OCI-LY7 (cell line): Measurements from ENCODE around the gene SOX21. TPM values are rescaled to one million over a fixed set of nuclear protein-coding genes. Genes with fewer than 3 reads are reported as not detected.

ENCODE experiments used
- BruUV-seq: library from RNA; stranded (reverse); fragments of 400-500 nt; replicated peaks from 2 replicates; lab custom pipeline; 2021; lab: Mats Ljungman, UMichigan
- CTCF ChIA-PET: fragments of 300-600 bp; sonication (Branson Sonifier 250); formaldehyde crosslinking; loops from one replicate; lab custom pipeline; 2022; ENCODE audit warnings: antibody characterized with exemption; ENCODE audit not compliant: unreplicated experiment; lab: Charles Lee
- POLR2A ChIA-PET: fragments of 300-600 bp; sonication (Branson Sonifier 250); formaldehyde crosslinking; loops from one replicate; lab custom pipeline; 2022; ENCODE audit warnings: antibody characterized with exemption; lab: Charles Lee
- DNase-seq: peaks from one replicate; pipeline ENCODE4 v3.0.0-alpha.2; 2015; ENCODE audit warnings: low spot score
- H2AFZ ChIP-seq: fragments of 200-600 bp; sonication (generic), shearing (Covaris generic); 2 replicates; pipeline ENCODE4 v1.6.1; 2014; ENCODE audit warnings: mild to moderate bottlenecking, antibody characterized with exemption, low read length, moderate library complexity
- H3K27ac ChIP-seq: fragments of 200-600 bp; sonication (generic); 2 replicates; pipeline ENCODE4 v1.5.1; 2014; ENCODE audit warnings: mixed run types, low read depth, mild to moderate bottlenecking, moderate library complexity, low read length, inconsistent platforms; ENCODE audit not compliant: poor library complexity, severe bottlenecking
- H3K36me3 ChIP-seq: fragments of 200-600 bp; sonication (generic); 2 replicates; pipeline ENCODE4 v1.6.1; 2014; ENCODE audit warnings: mild to moderate bottlenecking, antibody characterized with exemption, low read length, moderate library complexity, mixed read lengths; ENCODE audit not compliant: insufficient read depth
- H3K4me1 ChIP-seq: fragments of 200-600 bp; sonication (generic); 2 replicates; pipeline ENCODE4 v1.5.1; 2014; ENCODE audit warnings: mild to moderate bottlenecking, low read length; ENCODE audit not compliant: insufficient read depth, poor library complexity, severe bottlenecking
- H3K4me2 ChIP-seq: fragments of 200-600 bp; sonication (generic); 2 replicates; pipeline ENCODE4 v1.6.1; 2014; ENCODE audit warnings: mild to moderate bottlenecking, low read length
- H3K4me3 ChIP-seq: fragments of 200-600 bp; sonication (generic); 2 replicates; pipeline ENCODE4 v1.5.1; 2014; ENCODE audit warnings: mild to moderate bottlenecking, low read depth, low read length; ENCODE audit not compliant: poor library complexity, severe bottlenecking
- H3K79me2 ChIP-seq: fragments of 200-600 bp; sonication (generic); 2 replicates; pipeline ENCODE4 v1.6.1; 2016; ENCODE audit warnings: low read depth, mild to moderate bottlenecking, low read length, moderate library complexity, mixed read lengths; ENCODE audit not compliant: insufficient read depth
- H3K9me2 ChIP-seq: fragments of 200-600 bp; sonication (generic); 2 replicates; pipeline ENCODE4 v1.6.1; 2016; ENCODE audit warnings: mild to moderate bottlenecking, low read length, mixed read lengths; ENCODE audit not compliant: insufficient read depth
- H3K9me3 ChIP-seq: fragments of 200-600 bp; sonication (generic); 2 replicates; pipeline ENCODE4 v1.6.1; 2014; ENCODE audit warnings: mild to moderate bottlenecking, mixed run types, low read length, mixed read lengths
- H4K20me1 ChIP-seq: fragments of 200-600 bp; sonication (generic); 2 replicates; pipeline ENCODE4 v1.6.1; 2014; ENCODE audit warnings: mild to moderate bottlenecking, antibody characterized with exemption, low read length, moderate library complexity, mixed read lengths; ENCODE audit not compliant: insufficient read depth
- EZH2phosphoT487 ChIP-seq: fragments of 200-600 bp; sonication (generic); IDR thresholded peaks from 2 replicates; pipeline ENCODE4 v1.6.1; 2018; ENCODE audit warnings: low read depth, borderline replicate concordance, mild to moderate bottlenecking, mixed run types, antibody characterized with exemption, low read length, moderate library complexity, mixed read lengths
- intact Hi-C: fragments of 100-400 bp; cut with micrococcal nuclease; formaldehyde crosslinking; loops from one replicate; pipeline ENCODE4 v1.10.0; 2022; ENCODE audit not compliant: unreplicated experiment
- total RNA-seq, 2 experiments: library from RNA; depleted of rRNA in 1 of 2; stranded (reverse); fragments of >200 nt in 1 of 2; shearing (Covaris generic) in 1 of 2; gene quantifications; 2 replicates each; pipeline ENCODE4 v1.2.3, GENCODE V29; 2014 to 2022
- TF ChIP-seq, protein P1 (sequence below): fragments of 200-600 bp; sonication (generic); conservative IDR thresholded peaks from 2 replicates; pipeline ENCODE4 v1.5.1; 2014; ENCODE audit warnings: mild to moderate bottlenecking, antibody characterized with exemption, low read length, moderate library complexity, mixed read lengths

The SOX21 gene
- total RNA-seq, 2 experiments from 2014 or later = not detected

DNA sequence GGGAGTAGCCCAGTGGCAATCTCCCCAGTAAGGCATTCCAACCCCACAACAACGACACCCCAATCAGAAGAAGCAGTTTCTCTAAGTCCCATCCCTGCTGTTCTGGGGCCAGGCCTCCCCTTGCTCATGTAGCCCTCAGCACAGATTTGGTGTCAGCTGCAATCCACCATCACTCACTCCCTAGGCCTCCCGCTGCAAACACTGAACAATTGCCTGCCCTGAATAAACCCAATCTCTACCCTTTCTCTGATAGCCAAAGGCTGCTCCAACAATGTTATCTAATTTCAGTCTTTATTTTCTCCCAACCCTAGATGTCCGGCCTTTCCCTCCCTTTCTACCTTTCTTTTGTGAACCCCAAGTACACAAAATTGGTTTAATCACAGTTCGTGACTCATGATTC lies 5.6 kb upstream of the SOX21 start:
- Histone ChIP-seq H3K4me2 (no peak overlapping the region), H3K9me2 (no peaks in the 10 kb centered on the region), H3K27ac (no peak overlapping the region), H2AFZ (no peak overlapping the region), H3K79me2 (no peaks in the 10 kb centered on the region), H4K20me1 (no peaks in the 10 kb centered on the region), H3K4me1 (no peaks in the 10 kb centered on the region), H3K4me3 (no peak overlapping the region), H3K9me3 (no peaks in the 10 kb centered on the region), H3K36me3 (no peaks in the 10 kb centered on the region)
- TF ChIP-seq, protein P1, sequence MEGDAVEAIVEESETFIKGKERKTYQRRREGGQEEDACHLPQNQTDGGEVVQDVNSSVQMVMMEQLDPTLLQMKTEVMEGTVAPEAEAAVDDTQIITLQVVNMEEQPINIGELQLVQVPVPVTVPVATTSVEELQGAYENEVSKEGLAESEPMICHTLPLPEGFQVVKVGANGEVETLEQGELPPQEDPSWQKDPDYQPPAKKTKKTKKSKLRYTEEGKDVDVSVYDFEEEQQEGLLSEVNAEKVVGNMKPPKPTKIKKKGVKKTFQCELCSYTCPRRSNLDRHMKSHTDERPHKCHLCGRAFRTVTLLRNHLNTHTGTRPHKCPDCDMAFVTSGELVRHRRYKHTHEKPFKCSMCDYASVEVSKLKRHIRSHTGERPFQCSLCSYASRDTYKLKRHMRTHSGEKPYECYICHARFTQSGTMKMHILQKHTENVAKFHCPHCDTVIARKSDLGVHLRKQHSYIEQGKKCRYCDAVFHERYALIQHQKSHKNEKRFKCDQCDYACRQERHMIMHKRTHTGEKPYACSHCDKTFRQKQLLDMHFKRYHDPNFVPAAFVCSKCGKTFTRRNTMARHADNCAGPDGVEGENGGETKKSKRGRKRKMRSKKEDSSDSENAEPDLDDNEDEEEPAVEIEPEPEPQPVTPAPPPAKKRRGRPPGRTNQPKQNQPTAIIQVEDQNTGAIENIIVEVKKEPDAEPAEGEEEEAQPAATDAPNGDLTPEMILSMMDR = no peak
- no peak for TF ChIP-seq EZH2phosphoT487
- DNase-seq = no peak
- intact Hi-C loops = no loop called here
- POLR2A ChIA-PET = no interaction called here
- no TSS peak for BruUV-seq
- CTCF ChIA-PET = no interaction called here

DNA sequence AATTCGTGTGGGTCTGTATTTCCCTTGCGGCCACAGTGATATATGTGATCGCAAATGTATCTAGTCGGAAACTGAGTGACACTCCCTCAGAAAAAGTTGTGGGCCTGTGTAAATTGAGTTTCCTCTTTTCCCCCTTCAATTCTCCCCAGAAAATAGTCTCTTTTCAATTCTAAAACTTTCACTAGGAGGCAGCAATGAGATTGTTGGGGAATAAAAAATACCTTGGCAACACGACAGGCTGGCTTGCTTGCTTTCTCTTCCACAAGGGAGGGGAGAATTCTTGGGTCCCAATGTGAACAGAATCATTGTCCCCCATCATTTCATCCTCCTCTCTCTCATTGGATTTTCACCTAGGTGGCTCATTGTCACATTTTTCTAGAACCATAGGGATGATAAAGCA lies 3.7 kb upstream of the SOX21 start:
- H3K9me3 ChIP-seq = no peaks in the 10 kb centered on the region
- no peak overlapping the region for H3K4me2 ChIP-seq
- TF ChIP-seq, protein P1 = no peak
- no peak for TF ChIP-seq EZH2phosphoT487
- H2AFZ ChIP-seq = no peak overlapping the region
- no TSS peak for BruUV-seq
- POLR2A ChIA-PET = no interaction called here
- no peaks in the 10 kb centered on the region for H3K36me3 ChIP-seq
- no peaks in the 10 kb centered on the region for H3K79me2 ChIP-seq
- intact Hi-C loops = no loop called here
- no peaks in the 10 kb centered on the region for H4K20me1 ChIP-seq
- no peak overlapping the region for H3K27ac ChIP-seq
- no peaks in the 10 kb centered on the region for H3K9me2 ChIP-seq
- CTCF ChIA-PET = no interaction called here
- H3K4me3 ChIP-seq = no peak overlapping the region
- no peaks in the 10 kb centered on the region for H3K4me1 ChIP-seq
- no peak for DNase-seq

- H3K36me3 ChIP-seq = no peaks in the 10 kb centered on the region
- TF ChIP-seq, protein P1 = no peak
- no peak for TF ChIP-seq EZH2phosphoT487
- no peaks in the 10 kb centered on the region for H3K79me2 ChIP-seq
- H2AFZ ChIP-seq = no peak overlapping the region
- CTCF ChIA-PET = no interaction called here
- no peaks in the 10 kb centered on the region for H4K20me1 ChIP-seq
- no peak for DNase-seq
- H3K4me3 ChIP-seq = no peak overlapping the region
- POLR2A ChIA-PET = no interaction called here
- intact Hi-C loops = no loop called here
- no peaks in the 10 kb centered on the region for H3K9me3 ChIP-seq
- no peak overlapping the region for H3K4me2 ChIP-seq
- no peaks in the 10 kb centered on the region for H3K9me2 ChIP-seq
- no peak overlapping the region for H3K27ac ChIP-seq
- no TSS peak for BruUV-seq
- H3K4me1 ChIP-seq = no peaks in the 10 kb centered on the region
Measured at GRCh38 chr13:94713561-94714182, 1.3 kb upstream of the SOX21 start.
